Esophagus muscularis mucosa (tissue), 4 donors: Measurements from ENCODE around the gene ID2.

Experiments
- CTCF ChIP-seq, 3 experiments: fragments of 200-600 bp in 2 of 3; fragments of 450-650 bp in 1 of 3; sonication (generic) in 2 of 3; IDR thresholded peaks; one replicate each; pipeline ENCODE4 v1.5.1; 2017 to 2019; ENCODE audit warnings: antibody characterized with exemption in 3 of 3, mild to moderate bottlenecking in 2 of 3, moderate library complexity in 1 of 3
- EP300 ChIP-seq: sonication (generic); formaldehyde crosslinking; IDR thresholded peaks from one replicate; pipeline ENCODE4 v1.6.1; 2017; ENCODE audit warnings: antibody characterized with exemption
- POLR2A ChIP-seq: fragments of 450-650 bp; IDR thresholded peaks from one replicate; pipeline ENCODE4 v1.6.1; 2017; ENCODE audit warnings: antibody characterized with exemption, moderate library complexity, mild to moderate bottlenecking, low read depth

GRCh38 chr2:8657423-8658062 is 24.3 kb upstream of the ID2 start:
- TF ChIP-seq POLR2A (no peak), CTCF (IDR thresholded peaks at IDR 0.05) (no peak), EP300 (no peak)
